GM18517 (cell line): ENCODE data around the gene ASGR1.
A peak's percentile ranks its signal among the peaks of the same experiment; 100 is the strongest.

Experiments used
- ATAC-seq: cut with Tn5 transposase; IDR thresholded peaks from one replicate; pipeline ENCODE4 v1.9.1; 2021; ENCODE audit warnings: mild to moderate bottlenecking, moderate library complexity; ENCODE audit not compliant: unreplicated experiment

The ASGR1 gene

GRCh38 chr17:7179317-7180254 is at the start of gene ASGR1:
Gene ASGR1 (minus strand): TSS chr17:7179370. CDS start chr17:7178563, 807 bp downstream.
- no peak for ATAC-seq

DNA sequence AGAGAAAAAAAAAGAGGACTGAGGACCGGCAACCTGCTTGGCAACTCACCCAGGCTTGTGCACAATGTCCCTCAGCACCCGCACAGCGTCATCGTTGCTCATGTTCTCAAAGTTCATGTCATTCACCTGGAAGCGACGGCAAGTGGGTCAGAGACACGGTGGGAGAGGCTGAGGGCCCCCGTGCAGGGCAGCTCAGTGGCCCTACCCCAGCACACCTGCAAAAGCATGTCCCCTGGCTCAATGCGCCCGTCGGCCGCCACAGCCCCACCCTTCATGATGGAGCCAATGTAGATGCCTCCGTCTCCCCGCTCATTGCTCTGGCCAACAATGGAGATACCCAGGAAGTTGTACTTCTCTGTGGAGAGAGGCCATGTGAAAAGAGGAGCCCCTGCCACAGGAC is 49.8 kb upstream of the ASGR1 start:
- ATAC-seq = no peak

DNA sequence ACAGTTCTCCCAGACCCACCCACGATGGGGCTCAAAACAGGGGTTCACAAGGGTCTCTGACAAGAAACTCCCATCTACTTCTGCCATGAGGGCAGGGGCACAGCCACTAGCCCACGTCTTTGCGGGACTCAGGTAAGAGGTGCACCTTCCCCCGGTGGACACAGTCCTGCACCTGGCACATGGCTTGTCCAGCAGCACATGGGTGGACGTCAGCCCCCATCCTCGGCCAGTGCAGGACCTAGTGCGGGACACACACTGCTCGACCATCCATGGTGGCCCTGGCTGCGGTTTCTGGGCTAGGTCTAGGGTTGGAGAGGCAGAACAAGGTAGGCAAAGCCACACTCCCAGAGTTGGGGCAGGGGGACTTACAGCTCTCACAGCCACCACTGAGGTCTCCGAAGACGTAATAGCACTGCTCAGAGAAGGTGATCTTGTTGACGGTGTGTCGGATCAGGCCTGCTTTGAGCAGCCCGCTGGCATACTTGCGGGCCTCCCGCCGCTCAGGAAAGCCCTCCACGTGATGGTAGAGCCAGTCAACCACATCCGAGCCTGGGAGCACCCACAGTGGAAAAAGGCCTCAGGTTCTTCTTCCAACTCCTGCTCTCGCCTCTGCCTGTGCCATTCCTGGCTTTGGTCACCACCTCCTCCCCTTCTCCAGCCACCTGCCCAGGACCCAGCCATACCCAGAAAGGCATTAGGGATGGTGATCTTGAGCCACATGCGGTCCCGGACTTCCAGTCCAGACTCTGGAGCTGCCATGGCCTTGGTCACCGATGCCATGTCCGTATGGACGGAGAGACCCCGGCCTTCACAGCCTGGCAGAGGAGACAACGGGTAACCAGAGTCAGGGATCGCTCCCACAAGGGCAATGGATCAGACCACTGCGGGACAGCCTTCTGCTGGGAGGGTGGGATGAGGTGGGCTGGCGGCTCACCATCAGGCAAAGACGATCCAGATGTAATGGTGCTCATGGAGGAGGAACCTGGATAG is 47.8 kb upstream of the ASGR1 start:
- ATAC-seq = no peak

- no peak for ATAC-seq
Measured at GRCh38 chr17:7225711-7226331, 46.7 kb upstream of the ASGR1 start.

DNA sequence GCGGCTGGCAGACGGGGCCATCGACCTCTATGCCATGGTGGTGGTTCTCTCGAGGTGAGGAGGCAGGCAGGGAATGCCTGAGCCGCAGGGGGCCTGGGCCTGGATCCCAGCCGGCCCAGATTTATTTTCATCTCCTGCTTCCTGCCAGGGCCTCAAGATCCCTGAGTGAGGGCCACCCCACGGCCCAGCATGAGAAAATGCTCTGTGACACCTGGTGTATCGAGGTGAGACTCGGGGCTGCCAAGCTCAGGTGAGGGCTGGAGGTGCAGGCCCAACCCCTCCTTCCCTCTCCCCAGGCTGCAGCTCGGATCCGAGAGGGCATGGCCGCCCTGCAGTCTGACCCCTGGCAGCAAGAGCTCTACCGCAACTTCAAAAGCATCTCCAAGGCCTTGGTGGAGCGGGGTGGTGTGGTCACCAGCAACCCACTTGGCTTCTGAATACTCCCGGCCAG is 45.5 kb upstream of the ASGR1 start:
- no peak for ATAC-seq

DNA sequence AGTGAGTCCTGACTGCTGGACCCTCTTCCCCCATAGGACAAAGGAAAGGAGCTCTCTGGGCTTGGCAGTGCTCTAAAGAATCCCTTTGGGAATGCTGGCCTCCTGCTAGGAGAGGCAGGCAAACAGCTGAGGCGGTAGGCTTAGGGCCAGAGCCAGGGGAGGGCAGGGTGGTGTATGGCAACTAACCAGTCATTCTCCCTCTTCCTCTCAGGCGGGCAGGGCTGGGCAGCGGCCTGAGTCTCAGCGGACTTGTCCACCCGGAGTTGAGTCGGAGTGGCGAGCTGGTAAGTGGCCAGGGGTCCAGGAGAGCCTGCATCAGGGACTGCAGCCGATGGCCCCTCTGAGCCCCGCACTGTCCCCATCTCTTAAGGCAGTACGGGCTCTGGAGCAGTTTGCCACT is 44.9 kb upstream of the ASGR1 start:
- no peak for ATAC-seq

- no peak for ATAC-seq
Measured at GRCh38 chr17:7223375-7223774, 44.2 kb upstream of the ASGR1 start.

GRCh38 chr17:7222972-7223292 is 43.8 kb upstream of the ASGR1 start:
- no peak for ATAC-seq

DNA sequence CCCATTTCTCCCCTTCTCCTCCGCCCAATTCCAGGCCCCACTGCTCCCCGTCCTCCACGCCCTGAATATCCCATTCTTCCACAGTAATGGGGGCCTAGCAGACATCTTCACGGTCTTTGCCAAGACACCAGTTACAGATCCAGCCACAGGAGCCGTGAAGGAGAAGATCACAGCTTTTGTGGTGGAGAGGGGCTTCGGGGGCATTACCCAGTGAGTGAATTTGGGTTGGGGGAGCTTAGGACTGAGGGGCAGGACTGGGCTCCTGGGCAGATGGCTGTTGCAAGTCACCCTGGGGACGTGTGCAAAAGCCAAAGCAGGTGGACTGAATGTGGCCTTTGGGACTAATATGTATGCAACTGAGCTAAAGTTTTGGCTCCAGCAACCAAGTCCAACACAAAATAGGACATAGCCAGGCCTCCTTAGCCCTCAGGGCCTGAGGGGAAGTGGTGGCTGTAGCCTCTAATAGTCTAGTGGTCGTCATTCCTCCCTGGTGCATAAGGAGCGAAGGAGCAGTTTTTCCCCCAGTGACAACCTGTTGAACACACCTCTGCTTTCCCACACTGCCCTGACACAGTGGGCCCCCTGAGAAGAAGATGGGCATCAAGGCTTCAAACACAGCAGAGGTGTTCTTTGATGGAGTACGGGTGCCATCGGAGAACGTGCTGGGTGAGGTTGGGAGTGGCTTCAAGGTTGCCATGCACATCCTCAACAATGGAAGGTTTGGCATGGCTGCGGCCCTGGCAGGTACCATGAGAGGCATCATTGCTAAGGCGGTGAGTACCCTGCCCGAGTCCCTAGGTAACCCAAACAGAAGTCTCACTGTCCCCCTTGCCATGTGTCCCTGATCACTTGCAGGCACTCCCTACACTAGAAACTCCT is 43.2 kb upstream of the ASGR1 start:
- ATAC-seq = no peak

GRCh38 chr17:7221278-7222092 is 42.3 kb upstream of the ASGR1 start:
- ATAC-seq = no peak

- no peak for ATAC-seq
Measured at GRCh38 chr17:7220593-7221277, 41.6 kb upstream of the ASGR1 start.

GRCh38 chr17:7219812-7220592 is 40.8 kb upstream of the ASGR1 start, which contains the start of the genes ACADVL and DLG4:
Gene ACADVL (plus strand): TSS chr17:7219938. CDS start chr17:7219985, 47 bp downstream.
Gene DLG4 (minus strand): TSS chr17:7219836.
- peak; percentile 45 for ATAC-seq

DNA sequence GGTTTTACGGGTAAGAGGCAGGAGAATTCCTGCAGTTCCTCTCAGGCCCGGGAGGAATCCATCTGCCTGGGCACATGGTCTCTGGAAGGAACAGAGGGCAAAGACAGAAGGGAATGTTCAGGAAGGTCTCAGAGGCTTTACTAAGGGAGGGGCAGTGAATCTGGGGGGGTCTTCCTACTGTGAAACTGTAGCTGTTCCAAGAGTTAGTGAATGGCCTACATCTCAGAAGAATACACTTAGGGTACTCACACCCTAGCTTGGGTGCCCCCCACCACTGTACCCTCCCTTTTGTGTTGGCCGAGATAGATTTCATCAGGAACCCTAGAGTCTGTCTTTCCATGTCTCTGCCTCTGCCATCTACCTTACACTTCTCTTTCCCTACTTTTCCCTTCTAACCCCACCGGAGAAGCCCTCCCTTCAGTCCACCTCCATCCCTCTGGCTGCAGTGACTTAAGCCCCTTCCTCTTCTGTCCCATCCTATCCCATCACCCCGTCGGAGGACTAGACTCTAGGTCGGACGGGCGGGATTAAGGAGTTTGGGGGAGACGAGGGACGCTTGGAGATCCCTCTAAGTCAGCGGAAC is 40.1 kb upstream of the ASGR1 start:
- ATAC-seq = no peak

GRCh38 chr17:7218758-7219157 is 39.6 kb upstream of the ASGR1 start:
- ATAC-seq = no peak

DNA sequence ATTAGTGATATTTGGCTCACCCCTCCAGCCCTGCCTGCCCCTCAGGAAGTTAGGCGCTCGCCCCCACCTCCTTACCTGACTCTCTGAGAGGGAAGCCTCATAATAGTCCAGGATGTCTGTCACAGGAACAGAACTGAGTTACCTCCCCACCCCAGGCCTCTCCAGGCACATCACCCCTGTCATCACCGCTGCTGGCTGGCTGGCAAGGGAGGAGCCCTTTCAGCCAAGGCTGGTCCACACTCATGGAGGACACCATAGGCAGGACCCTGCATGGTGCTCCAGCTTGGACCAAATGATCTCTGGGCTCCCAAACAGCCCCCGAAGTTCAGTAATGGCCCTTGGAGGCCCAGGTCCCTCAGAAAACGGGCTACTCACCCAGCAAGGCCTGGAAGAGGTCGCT is 39.0 kb upstream of the ASGR1 start:
- ATAC-seq = no peak

GRCh38 chr17:7217113-7217987 is 38.2 kb upstream of the ASGR1 start:
- no peak for ATAC-seq
